ENCODE measurements around the gene PPA1.

DNA sequence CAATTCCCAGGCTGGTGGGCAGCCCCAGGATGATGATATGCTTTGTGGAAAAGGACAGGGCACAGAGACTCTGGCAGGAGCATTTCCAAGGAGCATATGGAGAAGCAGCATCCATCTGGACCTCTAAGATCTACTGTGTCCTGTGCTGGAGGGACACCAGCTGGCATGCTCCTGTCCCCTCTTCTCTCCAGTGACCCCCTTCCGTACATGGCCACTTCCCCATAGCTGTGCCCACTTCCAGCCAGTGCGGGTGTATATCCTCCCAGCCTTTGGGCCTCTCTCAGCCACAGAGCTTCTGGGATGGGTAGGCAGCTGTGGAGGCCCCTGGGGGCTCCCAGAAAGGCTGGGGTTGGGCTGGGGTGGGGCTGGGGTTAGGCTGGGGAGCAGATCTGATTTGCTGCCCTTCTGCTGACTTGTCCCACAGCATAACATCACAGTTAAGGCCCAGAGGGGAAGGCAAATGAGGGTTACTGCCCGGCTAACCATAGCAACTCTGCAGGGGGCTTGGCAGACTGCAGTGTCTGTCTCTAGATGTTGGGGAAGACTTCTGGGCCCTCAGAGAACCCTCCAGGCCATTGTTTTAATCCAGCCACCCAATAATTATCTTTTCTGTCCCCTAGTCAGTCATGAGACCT is 44.3 kb upstream of the PPA1 start:
- TF ChIP-seq CTCF (IDR thresholded peaks at IDR 0.05; ENCODE audit: low read length) (no peak), EZH2 (IDR thresholded peaks at IDR 0.05; ENCODE audit: borderline replicate concordance, low read length) (no peak)

Data from OCI-LY1 (cell line).